Adipose tissue (tissue), 3 donors: Measurements from ENCODE around the gene BAG2. TPM values are rescaled to one million over a fixed set of nuclear protein-coding genes. Genes with fewer than 3 reads are reported as not detected.

Experiments used
- H3K27ac ChIP-seq: one replicate; pipeline ENCODE4 v1.5.1; 2013; ENCODE audit warnings: low read depth, low read length
- WGBS, 3 donors: extraction: QIAGEN DNeasy Blood & Tissue Kit; methylation state at CpG; one replicate each; pipeline ENCODE4 v1.1.7; 2013; 5-methylcytosine and 5-hydroxymethylcytosine counted together
- polyA plus RNA-seq, 3 donors: library from polyadenylated mRNA; stranded (reverse); fragments of 200-250 nt; gene quantifications; one replicate each; pipeline ENCODE4 v1.2.3, GENCODE V29; 2013
- donor health status: healthy with polysubstance abuse.
- donor health status: Bipolar disorder and iron deficiency.
- donor health status: healthy.

Gene BAG2
- polyA plus RNA-seq, result 1 to 10 TPM; 1.0 to 4.8 (median 2.3) TPM

DNA sequence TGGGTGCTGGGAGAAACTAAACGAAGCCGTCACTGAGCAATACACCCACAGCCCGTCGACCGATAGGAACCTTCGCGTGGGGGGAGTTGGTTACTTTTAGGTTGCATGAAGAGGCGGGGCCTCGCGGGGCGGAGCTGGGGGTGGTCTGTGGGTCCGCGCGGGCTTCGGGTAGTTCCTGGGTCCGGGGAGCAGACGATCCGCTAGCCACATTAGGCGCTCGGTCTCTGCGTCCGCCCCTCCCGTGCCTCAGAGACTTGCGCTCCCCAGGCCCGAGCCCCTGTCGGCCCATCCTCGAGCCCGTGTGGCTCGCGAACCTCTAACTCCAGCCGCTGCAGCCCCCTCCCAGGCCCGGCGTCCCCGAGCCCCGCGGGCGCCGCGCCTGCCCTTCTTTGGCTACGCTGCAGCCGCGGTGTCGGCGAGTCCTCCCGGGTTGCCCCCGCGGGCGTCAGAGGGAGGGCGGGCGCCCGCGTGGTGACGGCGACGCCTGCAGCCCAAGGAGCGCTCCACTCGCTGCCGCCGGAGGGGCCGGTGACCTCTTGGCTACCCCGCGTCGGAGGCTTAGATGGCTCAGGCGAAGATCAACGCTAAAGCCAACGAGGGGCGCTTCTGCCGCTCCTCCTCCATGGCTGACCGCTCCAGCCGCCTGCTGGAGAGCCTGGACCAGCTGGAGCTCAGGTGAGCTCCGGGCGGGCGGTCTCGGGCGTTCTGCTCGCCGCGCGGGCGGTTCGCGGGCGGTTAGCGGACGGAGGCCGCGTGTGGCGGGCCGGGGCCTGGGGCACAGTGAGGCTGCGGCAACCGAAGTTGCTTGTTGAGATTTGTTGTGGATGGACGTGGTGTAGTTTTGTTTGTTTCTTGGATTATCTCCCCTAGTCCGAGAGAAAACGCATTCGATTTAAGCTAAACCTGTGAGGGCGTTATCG, at the start of gene BAG2:
BAG2 (plus strand) TSS at position 191 of the 920 bp plus-strand sequence; CDS start at position 563, 372 bp downstream.
- WGBS, 3 donors, result 0 to 1% (median 1%) methylated on average over 97 of the region's 97 CpGs
- no peak within 1 kb of the TSS for H3K27ac ChIP-seq

GRCh38 chr6:57123111-57123510, 49.0 kb upstream of the BAG2 start:
- no peak overlapping the region for H3K27ac ChIP-seq
- WGBS, 3 donors, result 95 to 97% (median 95%) methylated on average over 1 of the region's 1 CpG

DNA sequence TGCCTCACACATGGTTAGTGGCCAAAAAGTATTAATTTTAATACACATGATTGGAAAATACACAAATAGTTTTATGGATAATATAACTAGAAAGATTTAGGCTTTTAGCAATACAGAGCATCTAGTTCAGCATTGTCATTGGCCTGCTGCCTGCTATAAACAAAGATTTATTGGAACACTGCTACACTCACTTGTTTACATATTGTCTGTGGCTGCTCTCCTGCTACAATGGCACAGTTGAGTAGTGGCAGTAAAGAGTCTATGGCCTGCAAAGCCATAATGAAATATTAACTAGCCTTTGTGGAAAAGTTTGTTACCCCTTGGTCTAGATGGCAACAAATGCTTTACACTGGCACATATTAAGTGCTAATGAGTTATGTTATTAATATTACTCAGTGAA, 44.4 kb upstream of the BAG2 start:
- no peak overlapping the region for H3K27ac ChIP-seq

DNA sequence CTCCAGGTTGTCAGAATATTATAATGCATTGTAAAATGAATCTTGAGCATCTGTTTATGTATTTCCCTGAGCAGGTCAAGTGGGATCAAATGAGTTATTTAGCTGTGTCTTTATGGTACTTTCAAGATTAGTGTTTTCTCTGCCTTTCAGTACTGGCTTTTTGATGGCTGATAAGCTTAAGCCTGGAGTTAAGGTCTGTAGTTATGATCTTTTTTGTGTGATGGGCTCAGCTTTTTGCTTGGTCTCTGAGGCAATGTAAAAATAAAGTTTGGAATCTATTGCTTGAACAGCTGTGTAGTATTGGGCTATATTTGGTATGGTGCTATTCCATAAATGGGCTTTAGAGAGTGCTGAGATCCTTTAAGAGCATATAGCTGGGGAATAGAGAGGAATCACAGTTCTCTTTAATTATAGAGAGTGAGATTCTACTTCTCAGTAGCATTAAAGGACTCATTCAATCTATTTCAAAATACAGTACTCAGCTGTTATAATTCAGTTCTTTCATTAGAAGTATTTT, 41.4 kb upstream of the BAG2 start:
- no peak overlapping the region for H3K27ac ChIP-seq

GRCh38 chr6:57134954-57135353, 37.2 kb upstream of the BAG2 start:
- 98 to 100% (median 99%) methylated on average over 1 of the region's 1 CpG for WGBS, 3 donors
- no peak overlapping the region for H3K27ac ChIP-seq

DNA sequence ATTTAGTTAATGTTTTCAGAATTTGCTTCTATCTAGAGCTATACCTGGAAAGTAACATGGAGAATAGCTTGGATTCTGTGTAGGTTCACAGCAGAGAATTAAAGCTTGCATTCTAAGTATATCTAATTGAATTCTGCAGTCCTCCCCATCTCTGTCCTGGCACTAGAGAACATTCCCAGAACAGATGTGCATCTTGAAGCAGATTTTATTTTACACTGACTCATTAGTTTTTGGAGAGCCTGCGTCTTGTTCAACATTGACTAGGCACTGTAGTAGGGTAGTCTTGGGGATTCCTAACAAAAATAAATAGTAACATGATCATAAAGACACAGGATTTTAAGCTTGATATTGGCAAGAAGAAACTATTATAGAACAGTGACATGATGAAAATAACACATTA, 36.2 kb upstream of the BAG2 start:
- no peak overlapping the region for H3K27ac ChIP-seq
- whole genome bisulfite sequencing, 3 donors, result 76 to 92% (median 88%) methylated on average over 1 of the region's 1 CpG

DNA sequence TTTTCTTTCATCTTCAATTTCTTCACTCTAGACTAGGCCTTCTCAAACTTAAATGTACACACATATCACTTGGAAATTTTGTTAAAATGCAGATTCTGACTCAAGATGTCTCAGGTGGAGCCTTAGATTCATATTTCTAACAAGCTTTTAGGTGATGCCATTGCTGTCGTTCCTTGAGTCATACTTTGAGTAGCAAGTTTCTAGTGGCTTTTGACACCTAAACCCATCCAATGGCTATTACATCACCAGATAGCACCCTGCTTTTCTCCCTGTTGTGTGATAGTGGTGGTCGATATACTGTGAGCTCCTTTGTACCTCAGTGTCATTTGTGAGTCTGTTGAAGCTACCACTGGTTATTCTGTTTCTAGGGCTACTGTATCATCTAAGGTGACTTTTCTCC, 34.8 kb upstream of the BAG2 start:
- WGBS, 3 donors, result 90 to 100% (median 94%) methylated on average over 2 of the region's 2 CpGs
- H3K27ac ChIP-seq, result no peak overlapping the region

- 95 to 97% (median 96%) methylated on average over 11 of the region's 11 CpGs for WGBS, 3 donors
- no peak overlapping the region for H3K27ac ChIP-seq
These were observed 34.1 kb upstream of the BAG2 start for GRCh38 chr6:57138026-57138425.

GRCh38 chr6:57141451-57142177, 30.5 kb upstream of the BAG2 start:
- 91 to 96% (median 93%) methylated on average over 4 of the region's 4 CpGs for WGBS, 3 donors
- H3K27ac ChIP-seq, result no peak overlapping the region

GRCh38 chr6:57142178-57142525, 30.0 kb upstream of the BAG2 start:
- no peak overlapping the region for H3K27ac ChIP-seq
- WGBS, 3 donors, result 83 to 91% (median 86%) methylated on average over 1 of the region's 1 CpG

- H3K27ac ChIP-seq, result no peak overlapping the region
- WGBS, 3 donors, result 97 to 100% (median 100%) methylated on average over 1 of the region's 1 CpG
These were observed 28.4 kb upstream of the BAG2 start for GRCh38 chr6:57143690-57144089.

GRCh38 chr6:57147401-57147800, 24.7 kb upstream of the BAG2 start:
- 90 to 97% (median 94%) methylated on average over 5 of the region's 5 CpGs for WGBS, 3 donors
- no peak overlapping the region for H3K27ac ChIP-seq

- no peak overlapping the region for H3K27ac ChIP-seq
- WGBS, 3 donors, result 87 to 93% (median 89%) methylated on average over 7 of the region's 7 CpGs
These were observed 23.9 kb upstream of the BAG2 start for GRCh38 chr6:57147955-57148858.

- no peak overlapping the region for H3K27ac ChIP-seq
These were observed 13.5 kb upstream of the BAG2 start for GRCh38 chr6:57158658-57159057.

DNA sequence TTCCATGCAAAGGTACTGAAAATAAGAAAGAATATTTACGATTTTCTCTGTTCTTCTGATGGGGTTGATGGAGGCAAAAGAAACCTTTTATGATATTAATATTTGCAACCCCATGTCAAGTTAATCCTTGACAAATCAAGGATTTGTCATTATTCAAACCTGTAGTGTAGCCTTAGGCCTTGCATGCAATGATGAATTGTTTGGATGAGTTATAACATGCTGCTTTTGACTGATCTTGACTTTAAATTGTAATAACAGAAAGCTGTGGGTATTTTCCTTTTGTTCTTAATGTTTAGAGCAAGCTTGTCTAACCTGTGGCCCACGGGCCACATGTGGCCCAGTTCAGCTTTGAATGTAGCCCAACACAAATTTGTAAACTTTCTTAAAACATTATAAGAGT, 13.0 kb upstream of the BAG2 start:
- WGBS, 3 donors, result 93 to 98% (median 95%) methylated on average over 2 of the region's 2 CpGs
- no peak overlapping the region for H3K27ac ChIP-seq

DNA sequence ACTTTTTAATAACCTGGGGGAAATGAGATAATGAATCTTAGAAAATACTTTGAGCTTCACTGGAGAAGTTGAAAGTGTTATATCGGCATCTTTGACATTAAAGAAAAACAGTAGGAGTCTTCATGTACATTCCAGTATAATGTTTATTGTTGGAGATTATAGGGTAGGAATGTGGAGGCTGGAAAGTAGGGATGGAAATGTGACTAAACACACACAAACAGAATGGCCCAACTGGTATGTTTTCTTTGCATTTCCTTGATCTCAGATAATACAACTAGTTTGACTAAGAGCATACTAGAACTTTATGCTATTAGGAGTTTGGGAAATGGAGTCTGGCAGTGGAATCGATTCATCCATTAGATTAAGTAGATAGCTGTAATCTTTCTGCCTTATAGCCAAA, 10.1 kb upstream of the BAG2 start:
- WGBS, 3 donors, result 71 to 99% (median 94%) methylated on average over 2 of the region's 2 CpGs
- no peak overlapping the region for H3K27ac ChIP-seq

DNA sequence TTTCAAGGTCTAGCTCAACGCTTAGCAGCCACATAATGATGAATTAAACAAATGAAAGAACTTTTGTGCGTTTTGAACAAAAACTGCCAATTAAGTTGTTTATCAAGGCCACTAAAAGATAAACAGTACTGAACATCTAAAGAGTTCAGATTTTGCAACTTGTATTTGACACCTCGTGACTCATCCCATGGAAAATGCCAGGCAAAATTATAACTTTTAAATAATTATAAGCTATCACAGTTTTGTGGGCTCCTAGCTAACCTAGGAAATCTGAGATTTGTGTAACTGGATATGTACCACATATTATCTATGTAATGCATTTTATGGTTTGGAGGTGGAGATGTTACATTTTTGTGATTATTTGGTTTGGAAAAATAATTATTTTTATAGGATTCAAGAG, 9.6 kb upstream of the BAG2 start:
- WGBS, 3 donors, result 67 to 96% (median 93%) methylated on average over 3 of the region's 3 CpGs
- no peak overlapping the region for H3K27ac ChIP-seq

GRCh38 chr6:57163956-57164355, 8.2 kb upstream of the BAG2 start:
- H3K27ac ChIP-seq, result no peak overlapping the region
- WGBS, 3 donors, result 84 to 99% (median 89%) methylated on average over 2 of the region's 2 CpGs

DNA sequence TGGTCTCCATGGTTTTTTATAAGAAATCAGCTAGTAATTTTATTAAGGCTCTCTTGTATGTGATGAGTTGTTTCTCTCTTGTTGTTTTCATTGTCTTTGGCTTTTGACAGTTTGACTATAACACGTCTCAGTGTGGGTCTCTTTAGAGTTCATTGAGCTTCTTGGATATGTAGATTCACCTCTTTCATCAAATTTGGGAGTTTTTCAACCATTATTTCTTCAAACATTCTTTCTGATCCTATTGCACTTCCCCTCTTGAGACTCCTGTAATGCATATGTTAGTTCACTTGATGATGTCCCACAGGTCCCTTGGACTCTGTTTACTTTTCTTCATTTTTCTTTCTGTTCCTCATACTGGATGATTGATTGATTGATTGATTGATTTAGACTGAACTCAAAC, 7.0 kb upstream of the BAG2 start:
- WGBS, 3 donors, result 94 to 100% (median 95%) methylated on average over 1 of the region's 1 CpG
- no peak overlapping the region for H3K27ac ChIP-seq
